ENCODE measurements around the gene RXFP1. TPM values are rescaled to one million over a fixed set of nuclear protein-coding genes. Genes with fewer than 3 reads are reported as not detected.

The RXFP1 gene
- total and polyA plus RNA-seq, 4 donors: 0.24 to 1.5 (median 0.80) TPM

GRCh38 chr4:158519226-158519625, 2.5 kb upstream of the RXFP1 start:
- H3K36me3 ChIP-seq (ENCODE audit: control insufficient read depth in 4 of 4, insufficient read depth in 3 of 4, low read depth in 1 of 4, low read length in 3 of 4): no peaks in the 10 kb centered on the region
- no peak for TF ChIP-seq TAF1 (conservative IDR thresholded peaks at IDR 0.05)
- TF ChIP-seq JUND (IDR thresholded peaks at IDR 0.05): no peak
- no peak for TF ChIP-seq RXRA (IDR thresholded peaks at IDR 0.05)
- TF ChIP-seq HNF4A (conservative IDR thresholded peaks at IDR 0.05): no peak
- TF ChIP-seq REST (IDR thresholded peaks at IDR 0.05): no peak
- TF ChIP-seq ATF3 (IDR thresholded peaks at IDR 0.05): no peak
- no peak for TF ChIP-seq NR2F2 (IDR thresholded peaks at IDR 0.05)
- TF ChIP-seq FOXA2 (IDR thresholded peaks at IDR 0.05): no peak
- TF ChIP-seq SP1 (IDR thresholded peaks at IDR 0.05): no peak
- TF ChIP-seq RAD21 (IDR thresholded peaks at IDR 0.05): no peak
- no peak for TF ChIP-seq CTCF (IDR thresholded peaks at IDR 0.05; ENCODE audit: low read depth, low read length, missing input control)
- TF ChIP-seq MAX (IDR thresholded peaks at IDR 0.05): no peak
- no peak for TF ChIP-seq YY1 (IDR thresholded peaks at IDR 0.05)
- TF ChIP-seq GABPA (IDR thresholded peaks at IDR 0.05 in 1 of 2, conservative IDR thresholded peaks at IDR 0.05 in 1 of 2): no peak
- TF ChIP-seq ZBTB33 (IDR thresholded peaks at IDR 0.05): no peak
- no peak for TF ChIP-seq FOXA1 (IDR thresholded peaks at IDR 0.05)
- no peak for TF ChIP-seq HNF4G (IDR thresholded peaks at IDR 0.05)
- TF ChIP-seq EGR1 (IDR thresholded peaks at IDR 0.05; ENCODE audit: low read depth in 2 of 2): no peak
- WGBS: 44% methylated on average over 7 of the region's 7 CpGs
- no peak overlapping the region for H3K9ac ChIP-seq (ENCODE audit: low read depth in 1 of 2, low read length in 2 of 2)
- no peaks in the 10 kb centered on the region for H3K9me3 ChIP-seq (ENCODE audit: control insufficient read depth in 4 of 4, low read length in 3 of 4)
- no peaks in the 10 kb centered on the region for H3K4me1 ChIP-seq (ENCODE audit: control insufficient read depth in 4 of 4, insufficient read depth in 4 of 4, low read length in 3 of 4)
- peaks cover 0 to 3% (median 0%) of the 10 kb centered on the region in 4 donors for H3K27me3 ChIP-seq (ENCODE audit: control insufficient read depth in 4 of 4, insufficient read depth in 4 of 4, low read length in 3 of 4)
- DNase-seq (ENCODE audit: low spot score): no peak
- no peak overlapping the region for H3K27ac ChIP-seq (ENCODE audit: low read depth in 1 of 2, low read length in 2 of 2)
- H3K4me3 ChIP-seq (ENCODE audit: low read depth in 1 of 3, low read length in 3 of 3): no peak overlapping the region

Measured in liver (tissue), 9 donors.